A204.1 (cell line): ENCODE data around the gene OSBP2.
"Not testable (repeated sequence)": the region's sequence is repeated elsewhere in the genome, so short reads cannot be mapped to it uniquely, and the experiment has no call there.

Experiments
- FAIRE-seq: peaks from 2 replicates; lab custom pipeline; 2012; peaks lifted over from hg19 to GRCh38; lab: Jason Lieb, UNC

Gene OSBP2

DNA sequence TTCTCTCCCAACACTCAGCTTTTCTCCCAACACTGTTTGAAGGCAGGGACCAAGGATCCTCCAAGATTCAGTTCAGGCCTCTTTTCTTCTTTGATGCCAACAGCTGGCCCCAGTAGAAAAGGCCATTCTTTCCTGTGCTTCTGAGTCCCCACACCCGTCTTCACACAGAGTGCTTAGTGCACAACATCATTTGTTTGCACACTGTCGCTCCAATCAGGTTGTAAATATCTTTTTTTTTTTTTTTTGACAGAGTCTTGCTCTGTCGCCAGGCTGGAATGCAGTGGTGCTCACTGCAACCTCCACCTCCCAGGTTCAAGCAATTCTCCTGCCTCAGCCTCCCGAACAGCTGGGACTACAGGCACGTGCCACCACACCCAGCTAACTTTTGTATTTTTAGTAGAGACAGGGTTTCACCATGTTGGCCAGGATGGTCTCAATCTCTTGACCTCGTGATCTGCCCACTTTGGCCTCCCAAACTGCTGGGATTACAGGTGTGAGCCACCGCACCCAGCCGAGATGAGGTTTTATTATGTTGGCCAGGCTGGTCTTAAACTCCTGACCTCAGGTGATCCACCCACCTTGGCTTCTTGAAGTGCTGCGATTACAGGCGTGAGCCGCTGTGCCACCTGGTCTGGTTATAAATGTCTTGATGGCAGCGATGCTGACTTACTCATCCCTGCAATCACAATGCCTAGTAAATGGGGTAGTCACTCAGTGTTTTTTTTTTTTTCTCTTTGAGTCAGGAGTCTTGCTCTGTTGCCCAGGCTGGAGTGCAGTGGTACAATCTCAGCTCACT lies 14.6 kb upstream of the OSBP2 start:
- FAIRE-seq: not testable (repeated sequence)

DNA sequence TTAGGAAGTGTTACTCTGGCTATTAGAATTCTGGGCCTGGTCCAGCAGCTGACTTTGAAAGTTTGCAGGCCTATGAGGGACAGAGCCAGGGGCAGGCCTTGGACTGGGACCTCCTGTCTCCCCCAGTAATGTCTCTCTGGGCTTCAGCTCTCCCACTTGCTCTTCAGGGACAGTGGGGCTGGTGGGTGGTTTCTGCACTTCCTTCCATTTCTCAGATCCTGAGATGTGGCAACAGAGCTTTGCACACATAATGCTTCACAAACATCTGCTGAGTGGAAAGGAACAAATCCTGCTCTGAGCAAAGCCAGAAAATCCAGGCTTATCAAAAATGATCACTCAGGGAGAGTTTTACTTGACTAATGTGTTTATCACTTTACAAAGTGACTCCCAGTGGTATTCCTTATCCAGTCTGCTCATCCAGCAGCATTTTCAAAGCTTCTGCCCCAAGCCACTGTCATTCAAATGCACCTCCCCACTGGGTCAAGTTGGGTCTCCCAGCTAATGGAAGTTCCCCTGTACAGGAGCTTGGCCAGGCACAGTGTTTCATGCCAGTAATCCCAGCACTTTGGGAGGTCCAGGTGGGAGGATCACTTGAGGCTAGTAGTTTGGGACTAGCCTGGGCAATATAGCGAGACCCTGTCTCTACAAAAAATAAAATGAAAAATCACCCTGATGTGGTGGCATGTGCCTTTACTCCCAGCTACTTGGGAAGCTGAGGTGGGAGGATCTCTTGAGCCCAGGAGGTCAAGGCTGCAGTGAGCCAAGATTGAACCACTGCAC lies 13.5 kb upstream of the OSBP2 start:
- no peak for FAIRE-seq

DNA sequence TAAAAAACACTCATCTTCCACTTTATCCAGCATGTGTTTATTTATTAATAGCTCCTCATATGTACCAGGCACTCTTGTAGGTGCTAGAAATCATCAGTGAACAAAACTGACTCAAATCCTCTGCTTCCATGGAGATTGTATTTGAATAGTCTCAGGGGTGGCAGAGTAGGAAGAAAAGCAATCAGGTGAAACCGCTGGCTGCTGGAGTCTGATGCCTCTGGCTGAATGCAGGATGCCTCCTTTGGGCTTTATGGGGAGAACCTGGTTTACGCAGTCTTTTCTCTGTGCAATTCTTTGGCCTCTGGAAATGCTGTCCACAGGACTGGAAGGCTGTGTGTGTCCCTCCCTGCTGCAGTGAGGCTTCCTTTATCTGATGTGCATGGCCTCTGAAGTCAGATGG lies 12.8 kb upstream of the OSBP2 start:
- no peak for FAIRE-seq

DNA sequence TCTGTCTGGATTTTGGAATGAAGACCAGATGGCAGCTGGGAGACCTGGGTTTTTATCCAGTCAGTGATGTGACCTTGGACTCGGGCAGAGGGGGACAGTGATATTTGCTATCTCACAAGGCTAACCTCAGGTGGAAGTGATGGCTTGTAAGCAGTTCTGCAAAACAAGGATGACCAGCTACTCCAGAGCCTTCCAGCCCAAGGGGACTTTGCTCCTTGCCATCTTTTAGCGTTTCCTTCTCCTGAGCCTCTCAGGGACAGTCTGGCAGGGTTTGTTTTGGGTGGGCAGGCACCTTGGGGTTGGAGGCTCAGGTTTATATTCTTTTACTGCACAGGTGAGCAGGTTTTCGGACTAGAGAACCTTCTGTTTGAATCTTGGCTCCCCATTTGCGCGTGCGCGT lies 9.5 kb upstream of the OSBP2 start:
- no peak for FAIRE-seq

DNA sequence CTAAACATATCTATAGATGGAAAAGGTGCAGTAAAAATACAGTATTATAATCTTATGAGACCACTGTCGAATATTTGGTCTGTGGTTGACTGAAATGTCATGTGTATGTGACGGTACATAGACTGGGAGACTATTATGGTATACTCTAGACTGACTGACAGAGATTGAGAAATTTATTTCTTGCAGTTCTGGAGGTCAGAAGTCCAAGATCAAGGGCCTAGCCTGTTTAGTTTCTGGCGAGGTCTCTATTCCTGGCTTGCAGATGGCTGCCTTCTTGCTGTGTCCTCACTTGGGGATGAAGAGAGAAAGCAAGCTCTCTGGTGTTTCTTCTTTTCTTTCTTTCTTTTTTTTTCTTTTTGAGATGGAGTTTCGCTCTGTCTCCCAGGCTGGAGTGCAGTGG lies 7.3 kb upstream of the OSBP2 start:
- no peak for FAIRE-seq

DNA sequence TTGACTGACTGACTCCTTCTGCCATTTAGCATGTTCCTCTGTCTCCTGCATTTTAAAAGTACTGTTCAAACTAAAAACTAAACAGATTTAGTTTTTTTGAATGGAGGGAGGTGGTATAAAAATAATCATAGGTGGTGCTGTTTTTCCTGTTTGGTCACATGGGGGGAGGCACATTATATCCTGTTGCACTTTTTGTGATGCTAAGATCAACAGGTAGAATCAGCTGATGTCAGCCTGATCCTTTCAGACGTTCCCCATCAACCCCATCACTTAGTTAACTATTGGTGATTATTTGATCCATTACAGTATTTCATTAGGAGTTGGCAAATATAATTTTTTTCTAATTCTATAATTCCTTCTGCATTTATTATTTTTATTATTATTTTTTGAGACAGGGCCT lies 5.1 kb upstream of the OSBP2 start:
- no peak for FAIRE-seq

DNA sequence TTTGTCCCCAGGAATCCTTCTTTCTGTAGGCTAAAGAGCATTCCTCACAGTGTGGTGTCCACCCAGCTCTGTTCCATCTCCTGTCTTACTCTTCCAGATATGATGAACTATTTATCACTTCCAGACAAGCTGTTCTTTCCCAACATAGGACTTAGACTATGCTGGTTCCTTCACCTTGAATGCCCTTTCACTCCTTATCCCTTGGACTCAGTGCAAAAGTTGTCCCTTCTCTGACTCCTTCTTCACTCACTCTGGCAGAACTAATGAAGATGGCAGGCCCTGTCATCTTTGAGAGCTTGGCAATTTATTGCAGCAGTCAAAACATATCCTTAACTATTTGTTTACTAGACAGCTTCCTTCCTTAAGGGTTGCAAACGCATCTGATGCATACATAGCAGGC lies 3.5 kb upstream of the OSBP2 start:
- no peak for FAIRE-seq

DNA sequence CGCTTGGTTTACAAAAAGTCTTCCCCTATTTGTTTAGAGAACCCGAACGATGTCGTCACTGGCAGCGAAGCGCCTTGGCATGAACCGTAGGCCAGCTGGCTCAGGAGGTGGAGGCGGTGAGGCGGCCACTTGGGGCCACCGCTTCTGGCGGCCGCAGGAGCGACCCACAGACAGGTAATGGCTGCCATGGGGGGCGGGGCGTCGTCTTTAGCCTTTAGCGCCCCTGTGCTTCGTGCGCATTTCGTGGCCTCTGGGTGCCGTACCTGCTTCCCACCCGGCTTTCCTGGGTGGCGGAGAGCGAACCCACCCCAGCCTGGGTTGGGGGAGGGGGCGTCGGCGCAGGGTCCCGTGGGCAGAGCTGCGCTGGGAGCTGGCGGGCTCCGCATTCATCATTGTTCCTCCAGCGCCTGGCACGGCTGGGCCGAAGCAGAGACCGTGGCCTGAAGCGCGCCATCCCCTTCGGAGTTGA lies 469 bp upstream of the OSBP2 start:
- FAIRE-seq: no peak

DNA sequence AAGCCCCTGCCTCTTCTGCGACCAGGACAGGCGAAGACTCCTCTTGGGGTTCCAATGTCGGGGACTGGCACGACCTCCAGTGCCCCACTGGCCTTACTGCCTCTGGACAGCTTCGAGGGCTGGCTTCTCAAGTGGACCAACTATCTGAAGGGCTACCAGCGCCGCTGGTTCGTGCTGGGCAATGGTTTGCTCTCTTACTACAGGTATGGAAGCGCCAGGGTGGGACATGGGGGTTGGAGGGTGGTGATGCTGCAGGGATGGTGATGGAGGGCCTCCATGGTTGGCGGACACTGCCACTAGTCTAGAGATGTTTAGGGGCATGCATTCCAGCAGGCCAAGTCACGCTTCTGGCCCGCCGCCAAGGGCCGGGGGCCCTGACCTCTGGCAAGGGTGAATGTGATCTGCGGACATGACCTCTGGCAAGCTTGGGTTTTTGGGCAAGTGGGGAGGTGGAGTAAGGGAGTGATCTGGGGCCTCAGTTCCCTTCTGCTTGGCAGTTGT lies 727 bp downstream of the OSBP2 start:
- no peak for FAIRE-seq

DNA sequence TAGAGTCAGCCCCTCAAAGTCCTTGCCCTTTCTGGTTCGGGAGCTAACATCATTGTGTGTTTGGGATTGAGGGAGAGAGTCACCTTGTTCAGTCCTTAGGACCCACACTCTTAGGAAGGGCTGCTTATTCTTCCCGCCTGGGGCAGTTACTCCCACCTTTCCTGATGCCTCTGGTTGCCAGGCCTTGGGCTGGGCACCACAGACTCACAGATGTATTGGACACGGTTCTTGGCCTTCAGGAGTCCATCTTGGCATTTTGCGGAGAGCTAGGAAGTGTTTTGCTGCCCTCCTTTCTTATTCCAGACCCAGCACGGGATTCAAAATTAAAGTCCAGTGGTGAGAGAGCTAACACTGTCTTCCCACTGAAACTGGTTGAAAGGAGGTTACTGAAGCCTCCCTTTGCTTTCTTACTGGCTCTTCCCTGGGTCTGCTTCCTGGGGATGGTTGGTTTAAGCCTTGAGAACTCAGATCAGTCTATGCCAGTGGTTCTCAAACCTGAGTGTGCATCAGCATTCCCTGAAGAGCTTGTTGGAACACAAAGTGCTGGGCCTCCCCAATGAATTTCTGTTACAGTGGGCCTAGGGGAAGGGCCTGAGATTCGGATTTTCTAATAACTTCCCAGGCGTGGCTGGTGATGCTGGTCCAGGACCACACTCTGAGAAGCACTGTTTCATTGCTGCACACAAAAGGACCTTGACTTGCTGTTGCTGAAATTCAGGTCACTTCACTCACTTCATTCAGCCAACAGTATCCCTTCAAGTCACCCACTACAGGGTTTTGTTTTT lies 1.4 kb downstream of the OSBP2 start:
- FAIRE-seq: no peak

DNA sequence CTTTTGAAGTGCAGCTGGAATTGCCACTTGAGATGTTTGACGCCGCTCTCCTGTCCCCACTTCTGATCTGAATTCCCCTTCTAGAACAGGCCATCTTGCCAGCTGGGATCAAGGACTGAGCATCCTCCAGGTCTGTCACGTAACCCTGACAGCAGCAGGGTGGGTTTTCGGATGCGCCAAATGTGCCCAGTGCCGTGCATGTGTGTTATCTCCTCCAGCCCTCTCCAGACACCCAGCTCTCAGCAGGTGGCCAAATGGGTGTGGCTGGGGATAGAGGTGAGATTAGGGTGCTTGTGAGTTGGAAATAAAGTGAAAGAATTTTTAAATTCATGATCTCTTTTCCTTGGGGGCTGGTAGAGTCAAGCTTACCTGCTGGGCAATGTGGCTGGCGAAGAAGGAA lies 3.3 kb downstream of the OSBP2 start:
- FAIRE-seq: no peak

DNA sequence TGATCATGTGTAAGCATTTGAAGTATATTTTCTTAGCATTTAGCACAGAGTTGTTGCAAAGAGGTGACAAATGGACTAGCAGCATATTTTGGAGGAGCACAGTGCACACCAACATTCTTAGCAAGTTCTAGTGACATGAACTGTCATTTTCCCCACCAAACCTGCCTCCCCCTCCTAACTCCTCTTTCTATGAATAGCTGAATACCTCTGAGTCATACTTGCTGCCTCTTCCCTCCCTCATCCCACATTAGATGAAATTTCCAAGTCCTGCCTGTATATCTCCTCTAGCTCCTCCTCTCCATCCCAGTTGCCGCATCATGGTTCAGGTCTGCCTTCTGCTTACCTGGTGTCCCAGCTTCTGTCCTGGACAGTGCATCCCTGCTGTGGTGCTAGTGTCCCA lies 7.2 kb downstream of the OSBP2 start:
- FAIRE-seq: no peak

DNA sequence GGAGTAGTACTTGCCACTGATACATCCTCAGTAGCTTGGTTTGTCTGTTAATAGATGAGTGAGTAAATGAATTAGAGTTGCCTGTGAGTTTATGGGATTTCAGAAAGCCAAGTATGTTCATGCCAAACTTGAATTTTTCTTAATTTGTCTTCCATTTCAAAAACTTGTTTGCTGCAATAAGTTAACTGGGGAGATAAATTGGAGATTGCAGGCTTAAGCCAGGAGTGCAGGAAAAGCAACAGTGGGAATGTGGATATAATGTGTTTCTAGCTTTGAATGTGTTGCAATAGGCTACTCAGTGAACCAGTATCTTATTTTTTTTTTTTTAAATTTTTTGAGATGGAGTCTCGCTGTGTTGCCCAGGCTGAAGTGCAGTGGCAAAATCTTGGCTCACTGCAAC lies 8.2 kb downstream of the OSBP2 start:
- FAIRE-seq: no peak

DNA sequence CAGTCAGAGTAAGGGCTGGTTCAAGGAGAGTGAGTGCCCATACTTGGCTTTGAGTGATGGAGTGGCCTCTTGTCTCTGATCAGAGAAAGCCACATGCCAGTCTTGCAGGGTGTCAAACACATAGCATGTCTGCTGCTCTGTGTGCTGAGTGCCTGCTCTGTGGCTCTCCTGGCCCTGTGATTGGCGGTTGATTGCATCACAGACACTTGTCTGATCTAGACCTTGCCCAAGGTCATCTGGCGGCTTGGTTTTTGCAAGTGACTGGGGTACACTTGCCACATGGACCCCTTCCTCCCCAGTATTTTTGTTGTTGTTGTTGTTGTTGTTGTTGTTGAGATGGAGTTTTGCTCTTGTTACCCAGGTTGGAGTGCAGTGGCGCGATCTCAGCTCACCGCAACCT lies 10.3 kb downstream of the OSBP2 start:
- FAIRE-seq: no peak

DNA sequence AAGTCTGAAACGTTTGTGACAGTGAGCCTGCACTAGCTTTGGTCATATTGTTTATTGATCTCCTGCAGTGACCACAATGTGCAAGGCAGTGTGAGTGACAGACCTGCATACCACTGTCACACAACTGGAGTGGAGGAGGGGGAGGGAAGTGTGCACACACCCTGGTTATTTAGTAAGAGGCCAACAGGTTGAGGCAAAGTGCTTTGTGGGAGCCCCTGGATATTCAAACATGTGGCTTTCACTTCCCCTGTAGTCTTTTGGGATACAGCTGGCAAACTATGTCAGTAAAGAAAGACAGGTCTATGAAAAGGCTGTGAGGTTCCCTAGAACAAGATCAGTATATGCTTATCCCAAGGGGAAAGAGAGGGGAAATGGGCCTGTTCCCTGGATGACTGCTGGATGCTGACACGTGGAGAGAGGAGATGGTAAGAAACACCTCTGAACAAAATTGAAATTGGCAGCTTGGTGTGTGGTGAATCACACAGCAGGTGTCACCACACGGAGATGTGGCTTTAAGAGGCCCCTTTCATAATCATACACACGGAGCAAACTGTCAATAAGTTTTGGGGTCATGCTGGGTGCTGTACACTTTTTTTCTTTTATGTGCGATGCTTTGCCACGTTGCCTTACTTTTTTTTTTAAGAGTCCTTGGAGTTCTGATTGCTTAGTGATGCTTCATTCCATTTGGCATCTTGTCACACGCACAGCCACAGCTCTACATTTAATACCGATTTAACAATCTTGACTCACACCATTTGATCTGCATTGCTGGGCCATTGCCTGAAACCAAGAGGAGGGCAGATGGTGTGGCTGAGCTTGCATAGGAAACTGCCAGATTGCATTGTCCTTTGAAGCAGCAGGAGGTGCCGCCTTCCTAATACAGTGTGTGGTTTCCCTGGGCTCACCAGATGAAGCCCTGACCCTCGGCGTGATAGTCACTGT lies 11.3 kb downstream of the OSBP2 start:
- no peak for FAIRE-seq

DNA sequence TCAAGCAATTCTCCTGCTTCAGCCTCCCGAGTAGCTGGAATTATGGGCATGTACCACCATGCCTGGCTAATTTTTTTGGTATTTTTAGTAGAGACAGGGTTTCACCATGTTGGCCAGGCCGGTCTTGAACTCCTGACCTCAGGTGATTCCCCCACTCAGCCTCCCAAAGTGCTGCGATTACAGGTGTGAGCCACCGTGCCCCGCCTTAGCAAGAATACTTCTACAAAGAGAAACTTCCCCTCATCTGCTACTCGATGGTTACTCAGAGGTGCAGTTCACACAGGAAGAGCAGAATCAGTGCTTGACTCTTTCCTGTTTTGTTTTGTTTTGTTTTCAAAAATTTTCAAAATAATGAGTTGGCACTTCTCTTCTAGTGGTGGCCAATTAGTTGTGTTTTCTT lies 15.3 kb downstream of the OSBP2 start:
- FAIRE-seq: not testable (repeated sequence)

DNA sequence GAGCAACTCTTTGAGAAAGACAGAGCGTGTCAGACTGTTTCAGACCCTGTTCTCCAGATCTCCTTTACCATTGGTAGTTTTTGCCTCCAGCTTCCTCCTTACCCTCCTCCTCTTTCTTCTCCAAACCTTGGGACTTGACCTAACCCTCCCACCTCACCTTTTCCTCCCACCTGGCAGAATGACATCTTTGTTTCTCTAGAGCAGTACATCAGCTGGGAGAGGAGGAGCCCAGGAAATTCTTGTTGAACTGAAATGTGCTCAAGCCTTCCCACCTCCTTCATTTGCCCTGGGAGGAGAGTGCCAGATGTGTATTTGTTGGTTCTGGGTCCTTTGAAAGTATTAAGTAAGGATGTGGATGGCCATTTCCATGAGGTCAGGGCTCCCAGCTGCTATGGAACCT lies 17.4 kb downstream of the OSBP2 start:
- no peak for FAIRE-seq

DNA sequence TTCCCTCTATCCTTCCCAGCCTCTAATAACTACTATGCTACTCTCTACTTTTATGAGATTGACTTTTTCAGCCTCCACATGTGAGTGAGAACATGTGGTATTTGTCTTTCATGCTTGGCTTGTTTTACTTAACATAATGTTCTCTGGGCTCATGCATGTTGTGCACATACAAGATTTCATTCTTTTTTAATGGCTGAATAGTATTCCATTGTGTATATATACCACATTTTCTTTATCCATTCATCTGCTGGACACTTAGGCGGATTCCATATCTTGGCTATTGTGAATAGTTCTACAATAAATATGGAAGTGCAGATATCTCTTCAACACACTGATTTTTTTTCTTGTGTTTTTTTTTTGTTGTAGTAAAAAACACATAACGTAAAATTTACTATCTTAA lies 19.4 kb downstream of the OSBP2 start:
- no peak for FAIRE-seq

DNA sequence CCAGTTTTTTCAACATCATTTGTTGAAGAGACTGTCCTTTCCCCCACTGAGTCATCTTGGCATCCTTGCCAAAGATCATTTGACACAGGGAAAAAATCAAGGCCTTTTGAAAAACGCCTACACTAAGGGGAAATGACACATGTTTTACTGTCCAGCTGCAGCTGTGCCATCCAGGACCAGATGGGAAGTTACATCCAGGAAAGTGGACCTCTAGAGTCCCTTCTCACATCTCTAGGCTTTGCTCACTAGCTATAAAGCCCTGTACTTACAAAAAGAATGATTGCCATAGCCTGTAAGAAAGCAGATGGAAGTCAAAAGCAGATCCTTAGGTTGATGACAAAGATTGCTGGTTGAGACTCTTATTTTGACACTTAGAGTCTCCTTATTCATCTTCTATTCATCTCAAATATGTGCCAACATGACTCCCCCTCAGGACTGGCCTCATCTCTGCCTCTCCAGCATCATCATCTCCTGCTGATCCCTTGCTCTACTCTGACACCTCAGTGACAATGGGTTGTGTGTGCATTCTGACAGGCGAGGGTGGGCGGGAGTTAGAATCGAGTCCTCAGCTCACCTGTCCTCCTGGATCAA lies 22.8 kb downstream of the OSBP2 start:
- FAIRE-seq: no peak

DNA sequence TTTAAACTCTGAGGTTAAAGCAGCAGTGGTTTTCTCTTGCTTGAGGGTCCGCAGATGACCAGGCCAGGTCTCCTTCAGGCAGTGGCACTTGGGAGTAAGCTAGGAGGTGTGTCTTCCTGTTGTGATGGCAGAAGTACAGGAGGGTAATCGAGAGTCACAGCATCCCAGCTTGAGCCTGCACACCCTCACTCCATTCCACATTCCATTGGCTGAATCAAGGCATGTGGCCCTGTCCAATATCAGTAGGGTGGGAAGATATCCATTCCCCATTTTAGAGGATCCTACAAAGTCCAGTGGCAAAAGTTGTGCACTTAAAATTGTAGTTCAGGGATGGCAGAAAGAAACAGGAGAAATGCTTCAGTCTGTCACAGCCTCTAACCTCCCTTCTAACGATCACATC lies 23.3 kb downstream of the OSBP2 start:
- FAIRE-seq: no peak

DNA sequence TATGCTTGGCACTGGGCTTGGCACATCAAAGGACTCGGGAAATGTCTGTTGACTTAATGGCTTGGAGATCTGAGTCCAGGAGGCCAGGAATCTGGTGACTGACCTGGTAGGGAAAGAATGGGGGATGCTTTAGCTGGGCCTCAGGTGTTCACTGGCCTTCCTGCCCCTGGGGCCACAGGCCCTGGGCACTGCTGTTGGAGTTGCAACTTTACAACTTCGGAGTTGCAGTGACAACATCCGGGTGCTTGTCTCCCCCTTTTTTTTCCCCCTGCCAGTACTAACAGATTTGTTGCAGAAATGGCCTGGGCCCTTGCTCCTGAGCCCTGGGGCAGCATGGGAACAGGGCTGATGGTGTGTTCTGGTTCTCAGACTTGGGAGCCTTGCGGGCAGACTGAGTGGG lies 23.8 kb downstream of the OSBP2 start:
- FAIRE-seq: no peak
